DMS 273 (cell line): ENCODE data around the gene DNAH6.

Experiments
- DNase-seq: peaks from one replicate; lab custom pipeline; 2025; ENCODE audit not compliant: unreplicated experiment; lab: John Stamatoyannopoulos, UW

Gene DNAH6

GRCh38 chr2:84619794-84620371 lies 103.6 kb downstream of the DNAH6 start:
- DNase-seq: no peak

GRCh38 chr2:84628486-84628885 lies 112.2 kb downstream of the DNAH6 start:
- no peak for DNase-seq

- DNase-seq: no peak
Observed at GRCh38 chr2:84629550-84629949, 113.3 kb downstream of the DNAH6 start.

- peak; percentile 62 for DNase-seq
Observed at GRCh38 chr2:84631047-84631446, 114.7 kb downstream of the DNAH6 start.

- DNase-seq: no peak
Observed at GRCh38 chr2:84631985-84632384, 115.7 kb downstream of the DNAH6 start.

- no peak for DNase-seq
Observed at GRCh38 chr2:84636080-84636971, 120.0 kb downstream of the DNAH6 start.

GRCh38 chr2:84639751-84640150 lies 123.5 kb downstream of the DNAH6 start:
- no peak for DNase-seq

- DNase-seq: no peak
Observed at GRCh38 chr2:84640411-84640810, 124.1 kb downstream of the DNAH6 start.

- no peak for DNase-seq
Observed at GRCh38 chr2:84641021-84641420, 124.7 kb downstream of the DNAH6 start.

GRCh38 chr2:84643991-84644390 lies 127.7 kb downstream of the DNAH6 start:
- peak; percentile 8 for DNase-seq

GRCh38 chr2:84646514-84646913 lies 130.2 kb downstream of the DNAH6 start:
- no peak for DNase-seq

GRCh38 chr2:84647267-84647666 lies 131.0 kb downstream of the DNAH6 start:
- no peak for DNase-seq

GRCh38 chr2:84649058-84649457 lies 132.8 kb downstream of the DNAH6 start:
- DNase-seq: no peak

GRCh38 chr2:84649487-84650142 lies 133.3 kb downstream of the DNAH6 start:
- no peak for DNase-seq

- no peak for DNase-seq
Observed at GRCh38 chr2:84652431-84652830, 136.1 kb downstream of the DNAH6 start.

GRCh38 chr2:84653302-84653701 lies 137.0 kb downstream of the DNAH6 start:
- no peak for DNase-seq

- no peak for DNase-seq
Observed at GRCh38 chr2:84654414-84654813, 138.1 kb downstream of the DNAH6 start.

- no peak for DNase-seq
Observed at GRCh38 chr2:84669122-84669521, 152.8 kb downstream of the DNAH6 start.

- no peak for DNase-seq
Observed at GRCh38 chr2:84674099-84674498, 157.8 kb downstream of the DNAH6 start.

GRCh38 chr2:84674586-84674985 lies 158.3 kb downstream of the DNAH6 start:
- DNase-seq: no peak

GRCh38 chr2:84676295-84676694 lies 160.0 kb downstream of the DNAH6 start:
- DNase-seq: no peak

GRCh38 chr2:84678214-84678613 lies 161.9 kb downstream of the DNAH6 start:
- no peak for DNase-seq
